Large intestine (tissue), 3 donors: ENCODE data around the gene ZFHX3. TPM values are rescaled to one million over a fixed set of nuclear protein-coding genes. Genes with fewer than 3 reads are reported as not detected.

ENCODE experiments used
- DNase-seq, 2 donors: peaks; one replicate each; pipeline versions ENCODE4 v3.0.0 to v3.0.0-alpha.2; 2013
- H3K27ac ChIP-seq: one replicate; pipeline ENCODE4 v1.5.1; 2013; ENCODE audit warnings: low read length
- H3K27me3 ChIP-seq: 2 replicates; pipeline ENCODE4 v1.6.1; 2013; ENCODE audit warnings: low read length; ENCODE audit not compliant: control insufficient read depth, insufficient read depth
- H3K36me3 ChIP-seq: 2 replicates; pipeline ENCODE4 v1.6.1; 2013; ENCODE audit warnings: low read length; ENCODE audit not compliant: control insufficient read depth, insufficient read depth
- H3K4me1 ChIP-seq: one replicate; pipeline ENCODE4 v1.6.1; 2013; ENCODE audit warnings: low read length; ENCODE audit not compliant: control insufficient read depth, insufficient read depth
- H3K4me3 ChIP-seq: one replicate; pipeline ENCODE4 v1.5.1; 2013; ENCODE audit warnings: low read length
- H3K9me3 ChIP-seq: one replicate; pipeline ENCODE4 v1.6.1; 2013; ENCODE audit warnings: mild to moderate bottlenecking, low read depth, low read length, moderate library complexity; ENCODE audit not compliant: control insufficient read depth
- WGBS: methylation state at CpG from one replicate; pipeline ENCODE4 v1.1.5; 2013; ENCODE audit warnings: low lambda C conversion rate; ENCODE audit not compliant: insufficient coverage; 5-methylcytosine and 5-hydroxymethylcytosine counted together
- polyA plus RNA-seq: library from polyadenylated mRNA; unstranded; fragments of 120-200 nt; gene quantifications from one replicate; pipeline ENCODE4 v1.2.1, GENCODE V29; 2013

The ZFHX3 gene
- polyA plus RNA-seq, 1 donor = 10.5 TPM

GRCh38 chr16:72854267-72854959 is 193.5 kb downstream of the ZFHX3 start:
- no peaks in the 10 kb centered on the region for H3K4me1 ChIP-seq
- no peaks in the 10 kb centered on the region for H3K36me3 ChIP-seq
- DNase-seq = no peak
- 100% methylated on average over 1 of the region's 11 CpGs for WGBS
- H3K27ac ChIP-seq = no peak overlapping the region
- no peak overlapping the region for H3K4me3 ChIP-seq
- no peaks in the 10 kb centered on the region for H3K27me3 ChIP-seq
- H3K9me3 ChIP-seq = no peaks in the 10 kb centered on the region

- no peak for DNase-seq
- no peaks in the 10 kb centered on the region for H3K9me3 ChIP-seq
- H3K27me3 ChIP-seq = no peaks in the 10 kb centered on the region
- no peaks in the 10 kb centered on the region for H3K36me3 ChIP-seq
- no peak overlapping the region for H3K27ac ChIP-seq
- H3K4me1 ChIP-seq = peaks cover 3% of the 10 kb centered on the region
- WGBS = 60% methylated on average over 2 of the region's 4 CpGs
- no peak overlapping the region for H3K4me3 ChIP-seq
Observed at GRCh38 chr16:72853575-72854266, 194.2 kb downstream of the ZFHX3 start.

- WGBS = no CpG with 5 or more reads among the region's 1 CpG
- H3K9me3 ChIP-seq = no peaks in the 10 kb centered on the region
Observed at GRCh38 chr16:72852421-72852820, 195.5 kb downstream of the ZFHX3 start.

GRCh38 chr16:72850853-72851252 is 197.1 kb downstream of the ZFHX3 start:
- no peak overlapping the region for H3K4me3 ChIP-seq
- H3K36me3 ChIP-seq = no peaks in the 10 kb centered on the region
- H3K4me1 ChIP-seq = peaks cover 3% of the 10 kb centered on the region
- H3K9me3 ChIP-seq = no peaks in the 10 kb centered on the region
- H3K27ac ChIP-seq = no peak overlapping the region
- no peaks in the 10 kb centered on the region for H3K27me3 ChIP-seq
- peak in 1 of 2 donors; percentile 20 for DNase-seq
- WGBS = no CpG with 5 or more reads among the region's 6 CpGs

More at GRCh38 chr16:72852421-72852820, 195.5 kb downstream of the ZFHX3 start:
- Histone ChIP-seq H3K36me3 (no peaks in the 10 kb centered on the region), H3K4me3 (no peak overlapping the region), H3K4me1 (peaks cover 3% of the 10 kb centered on the region), H3K27ac (no peak overlapping the region), H3K27me3 (no peaks in the 10 kb centered on the region)
- no peak for DNase-seq

GRCh38 chr16:72850021-72850420 is 197.9 kb downstream of the ZFHX3 start:
- no peak overlapping the region for H3K27ac ChIP-seq
- WGBS = 100% methylated on average over 2 of the region's 4 CpGs

GRCh38 chr16:72848759-72849664 is 198.9 kb downstream of the ZFHX3 start:
- H3K4me1 ChIP-seq = peaks cover 3% of the 10 kb centered on the region
- peak in 1 of 2 donors; percentile 37 for DNase-seq
- WGBS = no CpG with 5 or more reads among the region's 24 CpGs
- H3K4me3 ChIP-seq = no peak overlapping the region
- H3K36me3 ChIP-seq = peaks cover 3% of the 10 kb centered on the region
- H3K27me3 ChIP-seq = no peaks in the 10 kb centered on the region
- no peak overlapping the region for H3K27ac ChIP-seq
- no peaks in the 10 kb centered on the region for H3K9me3 ChIP-seq

More at GRCh38 chr16:72850021-72850420, 197.9 kb downstream of the ZFHX3 start:
- Histone ChIP-seq H3K27me3 (no peaks in the 10 kb centered on the region), H3K4me3 (no peak overlapping the region), H3K9me3 (no peaks in the 10 kb centered on the region), H3K36me3 (peaks cover under 1% of the 10 kb centered on the region), H3K4me1 (peaks cover 3% of the 10 kb centered on the region)
- no peak for DNase-seq

GRCh38 chr16:72848028-72848400 is 199.9 kb downstream of the ZFHX3 start:
- H3K36me3 ChIP-seq = peaks cover 3% of the 10 kb centered on the region
- H3K9me3 ChIP-seq = no peaks in the 10 kb centered on the region
- DNase-seq = no peak
- no peaks in the 10 kb centered on the region for H3K27me3 ChIP-seq
- peaks cover 3% of the 10 kb centered on the region for H3K4me1 ChIP-seq
- WGBS = no CpG with 5 or more reads among the region's 9 CpGs
- no peak overlapping the region for H3K4me3 ChIP-seq
- H3K27ac ChIP-seq = no peak overlapping the region

GRCh38 chr16:72847187-72848027 is 200.5 kb downstream of the ZFHX3 start:
- Histone ChIP-seq H3K4me3 (no peak overlapping the region), H3K9me3 (no peaks in the 10 kb centered on the region), H3K27me3 (no peaks in the 10 kb centered on the region), H3K27ac (no peak overlapping the region), H3K36me3 (peaks cover 3% of the 10 kb centered on the region), H3K4me1 (peaks cover 3% of the 10 kb centered on the region)
- DNase-seq = peak in 1 of 2 donors; percentile 30
- WGBS = no CpG with 5 or more reads among the region's 11 CpGs

- Histone ChIP-seq H3K36me3 (peaks cover 3% of the 10 kb centered on the region), H3K4me3 (no peak overlapping the region), H3K27me3 (no peaks in the 10 kb centered on the region), H3K27ac (no peak overlapping the region), H3K4me1 (peaks cover 3% of the 10 kb centered on the region), H3K9me3 (no peaks in the 10 kb centered on the region)
- no peak for DNase-seq
- WGBS = no CpG with 5 or more reads among the region's 8 CpGs
Observed at GRCh38 chr16:72846594-72846993, 201.3 kb downstream of the ZFHX3 start.
